ENCODE data around the gene GABBR2.

Gene GABBR2

DNA sequence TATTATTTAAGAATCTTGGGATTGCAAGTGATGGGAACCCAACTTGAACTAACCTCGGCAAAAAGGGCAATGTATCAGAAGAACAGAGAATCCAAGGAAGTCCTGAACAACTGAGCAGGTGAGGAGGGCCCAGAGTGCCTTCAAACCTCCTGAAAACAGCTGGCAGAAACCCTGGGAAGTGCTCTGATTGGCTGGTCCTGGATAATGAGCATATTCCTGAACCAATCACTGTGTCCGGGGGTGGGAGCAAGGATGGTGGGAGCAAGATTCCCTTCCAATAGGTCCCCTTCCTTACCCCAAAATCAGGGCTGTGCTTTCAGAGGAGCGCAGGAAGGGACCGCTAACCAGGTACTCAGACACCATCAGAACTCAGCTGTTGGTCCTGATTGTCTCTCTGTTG is 421.4 kb downstream of the GABBR2 start:
- TF ChIP-seq, protein P1, sequence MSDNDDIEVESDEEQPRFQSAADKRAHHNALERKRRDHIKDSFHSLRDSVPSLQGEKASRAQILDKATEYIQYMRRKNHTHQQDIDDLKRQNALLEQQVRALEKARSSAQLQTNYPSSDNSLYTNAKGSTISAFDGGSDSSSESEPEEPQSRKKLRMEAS (IDR thresholded peaks at IDR 0.05): 0 out of 2 replicates have a peak, but pooled peaks have one; percentile 19
- no peak for TF ChIP-seq FOXM1 (IDR thresholded peaks at IDR 0.05; ENCODE audit: borderline replicate concordance, low read depth)

DNA sequence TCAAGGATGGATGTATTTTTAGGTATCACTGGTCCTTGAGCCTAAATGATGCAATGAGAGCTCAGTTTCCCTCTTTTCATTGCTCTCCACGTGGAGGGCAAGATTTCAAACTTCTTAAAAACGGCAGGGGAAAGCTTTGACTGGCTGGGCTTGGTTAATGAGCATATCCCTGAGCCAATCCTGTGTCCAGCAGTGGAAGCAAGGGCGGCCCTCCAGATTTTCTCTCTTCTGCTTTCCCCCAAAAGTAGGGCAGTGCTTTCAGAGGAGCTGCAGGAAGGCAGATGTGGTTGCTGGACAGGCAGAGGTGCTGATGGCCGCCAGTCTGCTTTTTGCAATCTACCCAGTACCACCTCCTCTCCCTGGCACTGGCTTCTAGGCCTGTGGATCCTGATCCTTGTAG is 423.3 kb downstream of the GABBR2 start:
- TF ChIP-seq, protein P1 (IDR thresholded peaks at IDR 0.05): 0 out of 2 replicates have a peak, but pooled peaks have one; percentile 17
- TF ChIP-seq FOXM1 (IDR thresholded peaks at IDR 0.05; ENCODE audit: borderline replicate concordance, low read depth): no peak

- TF ChIP-seq EGR1 (IDR thresholded peaks at IDR 0.05): no peak
- TF ChIP-seq, protein P2, sequence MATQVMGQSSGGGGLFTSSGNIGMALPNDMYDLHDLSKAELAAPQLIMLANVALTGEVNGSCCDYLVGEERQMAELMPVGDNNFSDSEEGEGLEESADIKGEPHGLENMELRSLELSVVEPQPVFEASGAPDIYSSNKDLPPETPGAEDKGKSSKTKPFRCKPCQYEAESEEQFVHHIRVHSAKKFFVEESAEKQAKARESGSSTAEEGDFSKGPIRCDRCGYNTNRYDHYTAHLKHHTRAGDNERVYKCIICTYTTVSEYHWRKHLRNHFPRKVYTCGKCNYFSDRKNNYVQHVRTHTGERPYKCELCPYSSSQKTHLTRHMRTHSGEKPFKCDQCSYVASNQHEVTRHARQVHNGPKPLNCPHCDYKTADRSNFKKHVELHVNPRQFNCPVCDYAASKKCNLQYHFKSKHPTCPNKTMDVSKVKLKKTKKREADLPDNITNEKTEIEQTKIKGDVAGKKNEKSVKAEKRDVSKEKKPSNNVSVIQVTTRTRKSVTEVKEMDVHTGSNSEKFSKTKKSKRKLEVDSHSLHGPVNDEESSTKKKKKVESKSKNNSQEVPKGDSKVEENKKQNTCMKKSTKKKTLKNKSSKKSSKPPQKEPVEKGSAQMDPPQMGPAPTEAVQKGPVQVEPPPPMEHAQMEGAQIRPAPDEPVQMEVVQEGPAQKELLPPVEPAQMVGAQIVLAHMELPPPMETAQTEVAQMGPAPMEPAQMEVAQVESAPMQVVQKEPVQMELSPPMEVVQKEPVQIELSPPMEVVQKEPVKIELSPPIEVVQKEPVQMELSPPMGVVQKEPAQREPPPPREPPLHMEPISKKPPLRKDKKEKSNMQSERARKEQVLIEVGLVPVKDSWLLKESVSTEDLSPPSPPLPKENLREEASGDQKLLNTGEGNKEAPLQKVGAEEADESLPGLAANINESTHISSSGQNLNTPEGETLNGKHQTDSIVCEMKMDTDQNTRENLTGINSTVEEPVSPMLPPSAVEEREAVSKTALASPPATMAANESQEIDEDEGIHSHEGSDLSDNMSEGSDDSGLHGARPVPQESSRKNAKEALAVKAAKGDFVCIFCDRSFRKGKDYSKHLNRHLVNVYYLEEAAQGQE (IDR thresholded peaks at IDR 0.05; ENCODE audit: low read depth): peak; percentile 62
- TF ChIP-seq, protein P3, sequence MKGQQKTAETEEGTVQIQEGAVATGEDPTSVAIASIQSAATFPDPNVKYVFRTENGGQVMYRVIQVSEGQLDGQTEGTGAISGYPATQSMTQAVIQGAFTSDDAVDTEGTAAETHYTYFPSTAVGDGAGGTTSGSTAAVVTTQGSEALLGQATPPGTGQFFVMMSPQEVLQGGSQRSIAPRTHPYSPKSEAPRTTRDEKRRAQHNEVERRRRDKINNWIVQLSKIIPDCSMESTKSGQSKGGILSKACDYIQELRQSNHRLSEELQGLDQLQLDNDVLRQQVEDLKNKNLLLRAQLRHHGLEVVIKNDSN (IDR thresholded peaks at IDR 0.05): no peak
- no peak for TF ChIP-seq EP300 (IDR thresholded peaks at IDR 0.05; ENCODE audit: borderline replicate concordance)
These were observed 424.0 kb downstream of the GABBR2 start for GRCh38 chr9:98284754-98285153.

GRCh38 chr9:98281281-98281680 is 427.5 kb downstream of the GABBR2 start:
- TF ChIP-seq, protein P1 (IDR thresholded peaks at IDR 0.05): no peak
- TF ChIP-seq TCF12 (IDR thresholded peaks at IDR 0.05; ENCODE audit: low read depth): no peak
- no peak for TF ChIP-seq EGR1 (IDR thresholded peaks at IDR 0.05)
- TF ChIP-seq, protein P2 (IDR thresholded peaks at IDR 0.05; ENCODE audit: low read depth): no peak
- no peak for TF ChIP-seq FOXM1 (IDR thresholded peaks at IDR 0.05; ENCODE audit: borderline replicate concordance, low read depth)
- TF ChIP-seq EP300 (IDR thresholded peaks at IDR 0.05; ENCODE audit: borderline replicate concordance): no peak
- TF ChIP-seq TAF1 (IDR thresholded peaks at IDR 0.05; ENCODE audit: low read depth): no peak
- TF ChIP-seq ZBTB7A (IDR thresholded peaks at IDR 0.05; ENCODE audit: low read depth): no peak
- TF ChIP-seq TEAD4 (IDR thresholded peaks at IDR 0.05): no peak
- TF ChIP-seq CEBPB (IDR thresholded peaks at IDR 0.05): no peak
- no peak for TF ChIP-seq CREB1 (IDR thresholded peaks at IDR 0.05; ENCODE audit: low read depth)
- TF ChIP-seq, protein P3 (IDR thresholded peaks at IDR 0.05): no peak

DNA sequence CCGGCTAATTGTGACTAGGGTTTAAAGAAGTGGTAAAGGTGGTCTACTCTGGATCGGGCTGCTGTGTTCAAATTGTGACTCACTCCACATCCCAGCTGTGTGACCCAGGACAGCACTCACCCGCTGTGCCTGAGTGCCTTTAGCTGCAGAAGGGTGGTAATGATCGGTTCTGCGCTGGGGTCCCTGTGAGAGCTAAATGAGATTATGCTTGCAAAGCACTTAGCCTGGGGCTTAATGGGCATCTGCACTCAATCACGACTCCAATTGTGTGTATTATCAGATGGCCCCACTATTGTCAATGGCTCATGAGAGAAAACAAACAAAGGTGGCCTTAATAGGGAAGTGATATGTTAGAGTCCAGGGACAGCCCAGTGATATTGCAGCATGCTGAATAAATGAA is 428.2 kb downstream of the GABBR2 start:
- TF ChIP-seq EP300 (IDR thresholded peaks at IDR 0.05; ENCODE audit: borderline replicate concordance): no peak
- no peak for TF ChIP-seq YY1 (IDR thresholded peaks at IDR 0.05; ENCODE audit: low read depth)
- no peak for TF ChIP-seq FOXM1 (IDR thresholded peaks at IDR 0.05; ENCODE audit: borderline replicate concordance, low read depth)
- no peak for TF ChIP-seq RAD21 (IDR thresholded peaks at IDR 0.05; ENCODE audit: low read depth)
- TF ChIP-seq TCF12 (IDR thresholded peaks at IDR 0.05; ENCODE audit: low read depth): no peak
- no peak for TF ChIP-seq CEBPB (IDR thresholded peaks at IDR 0.05)
- no peak for TF ChIP-seq TAF1 (IDR thresholded peaks at IDR 0.05; ENCODE audit: low read depth)
- TF ChIP-seq, protein P2 (IDR thresholded peaks at IDR 0.05; ENCODE audit: low read depth): no peak
- no peak for TF ChIP-seq ZBTB7A (IDR thresholded peaks at IDR 0.05; ENCODE audit: low read depth)
- TF ChIP-seq EGR1 (IDR thresholded peaks at IDR 0.05): no peak
- TF ChIP-seq TEAD4 (IDR thresholded peaks at IDR 0.05): no peak
- TF ChIP-seq, protein P1 (IDR thresholded peaks at IDR 0.05): no peak
